ENCODE measurements around the gene TNXB.
"Not testable (repeated sequence)": the region's sequence is repeated elsewhere in the genome, so short reads cannot be mapped to it uniquely, and the experiment has no call there.

Gene TNXB

DNA sequence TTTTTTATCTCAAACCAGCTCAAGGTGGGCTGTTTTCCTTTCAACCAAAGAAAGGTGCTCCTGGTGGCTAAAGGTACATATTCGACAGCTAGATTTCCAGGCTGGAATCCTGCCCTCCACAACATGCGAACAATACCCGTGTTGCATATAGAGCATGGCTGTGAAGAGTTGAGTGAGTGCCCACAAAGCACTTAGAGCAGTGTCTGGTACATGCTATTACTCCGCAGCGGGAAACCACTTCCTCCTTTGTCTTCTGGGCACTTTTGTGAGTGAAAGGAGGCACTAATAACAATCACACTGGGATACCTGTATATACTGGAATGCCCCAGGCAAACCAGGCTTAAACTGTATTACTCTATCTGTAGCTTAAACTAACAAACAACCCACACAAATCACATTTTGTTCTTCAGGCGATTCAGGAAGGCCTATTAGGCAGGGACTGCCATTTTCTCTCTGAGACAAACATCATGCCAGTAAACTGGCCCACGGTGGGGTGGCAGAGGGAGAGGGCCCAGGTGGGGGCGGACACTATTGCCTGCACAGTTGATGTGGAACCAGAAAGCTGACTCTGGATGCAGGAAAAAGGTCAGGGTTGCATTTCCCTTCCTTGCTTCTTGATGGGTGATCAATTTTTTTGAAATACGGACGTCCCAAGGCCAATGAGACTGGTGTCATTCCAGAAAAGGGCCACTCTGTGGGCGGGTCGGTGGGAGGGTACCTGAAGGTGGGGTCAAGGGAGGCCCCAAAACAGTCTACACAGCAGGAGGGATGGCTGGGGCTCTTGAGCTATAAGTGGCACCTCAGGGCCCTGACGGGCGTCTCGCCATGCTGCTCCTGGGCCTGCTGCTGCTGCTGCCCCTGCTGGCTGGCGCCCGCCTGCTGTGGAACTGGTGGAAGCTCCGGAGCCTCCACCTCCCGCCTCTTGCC is 71.3 kb downstream of the TNXB start, which contains the start of gene CYP21A2:
Gene CYP21A2 (plus strand): TSS at position 818 of the 927 bp plus-strand sequence. CDS start 8 bp downstream, at position 826.
- not testable (repeated sequence) for H3K36me3 ChIP-seq (ENCODE audit: control insufficient read depth, insufficient read depth, low read length); H3K27me3 ChIP-seq (replicated peaks; ENCODE audit: control insufficient read depth, insufficient read depth, low read length); DNase-seq (ENCODE audit: extremely low read depth, insufficient read length); H3K4me3 ChIP-seq (replicated peaks; ENCODE audit: low read depth, low read length)

DNA sequence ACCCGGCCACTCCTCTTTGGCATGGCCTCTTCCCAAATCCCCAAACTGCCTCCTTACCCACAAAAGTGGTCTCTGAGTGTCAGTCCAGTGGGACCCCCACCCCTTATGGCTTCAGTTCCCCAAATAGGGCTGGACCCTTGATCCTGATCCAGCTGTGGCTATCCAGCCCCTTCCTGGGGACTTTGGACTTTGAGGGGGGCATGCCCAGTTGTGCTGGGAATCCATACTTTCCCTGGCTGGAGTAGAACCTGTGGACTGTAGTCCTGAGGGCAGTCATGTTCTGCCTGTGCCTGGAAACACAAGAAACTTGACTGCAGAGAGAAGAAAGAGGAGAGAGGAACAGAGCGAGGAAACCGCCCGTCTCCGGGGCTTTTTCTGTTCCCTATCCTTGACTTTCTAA is 72.0 kb downstream of the TNXB start:
- not testable (repeated sequence) for H3K4me3 ChIP-seq (replicated peaks; ENCODE audit: low read depth, low read length); H3K27me3 ChIP-seq (replicated peaks; ENCODE audit: control insufficient read depth, insufficient read depth, low read length); DNase-seq (ENCODE audit: extremely low read depth, insufficient read length); H3K36me3 ChIP-seq (ENCODE audit: control insufficient read depth, insufficient read depth, low read length)

DNA sequence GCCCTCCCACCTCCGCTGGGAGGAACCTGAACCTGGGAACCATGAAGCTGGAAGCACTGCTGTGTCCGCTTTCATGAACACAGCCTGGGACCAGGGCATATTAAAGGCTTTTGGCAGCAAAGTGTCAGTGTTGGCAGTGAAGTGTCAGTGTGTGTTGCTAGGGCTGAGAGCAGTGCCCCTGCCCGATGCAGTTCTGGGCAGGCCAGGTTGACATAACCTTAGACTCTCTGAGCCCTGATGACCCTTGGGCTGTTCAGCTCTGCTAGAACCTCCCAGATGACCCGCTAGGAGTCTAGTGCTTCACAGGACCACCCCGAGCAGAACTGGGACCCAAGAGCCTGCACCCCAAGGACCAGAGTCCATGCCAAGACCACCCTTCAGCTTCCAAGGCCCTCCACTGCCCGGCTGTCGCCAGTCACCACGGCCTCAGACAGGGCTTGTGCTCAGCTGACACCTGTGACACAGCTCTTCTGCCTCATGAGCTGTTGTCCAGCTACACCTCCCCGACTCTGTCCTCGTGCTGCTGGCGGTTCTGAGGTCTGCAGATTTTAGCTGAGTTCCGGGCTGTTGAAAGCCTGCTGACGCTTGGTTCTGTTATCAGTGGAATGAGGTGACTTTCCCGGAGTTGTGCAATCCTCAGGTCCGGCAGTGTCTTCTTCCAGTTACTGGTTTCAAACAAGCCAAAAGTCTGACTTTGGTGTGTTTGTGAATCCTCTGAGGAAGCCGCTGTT is 73.7 kb downstream of the TNXB start:
- not testable (repeated sequence) for H3K36me3 ChIP-seq (ENCODE audit: control insufficient read depth, insufficient read depth, low read length); H3K4me3 ChIP-seq (replicated peaks; ENCODE audit: low read depth, low read length); H3K27me3 ChIP-seq (replicated peaks; ENCODE audit: control insufficient read depth, insufficient read depth, low read length); DNase-seq (ENCODE audit: extremely low read depth, insufficient read length)

DNA sequence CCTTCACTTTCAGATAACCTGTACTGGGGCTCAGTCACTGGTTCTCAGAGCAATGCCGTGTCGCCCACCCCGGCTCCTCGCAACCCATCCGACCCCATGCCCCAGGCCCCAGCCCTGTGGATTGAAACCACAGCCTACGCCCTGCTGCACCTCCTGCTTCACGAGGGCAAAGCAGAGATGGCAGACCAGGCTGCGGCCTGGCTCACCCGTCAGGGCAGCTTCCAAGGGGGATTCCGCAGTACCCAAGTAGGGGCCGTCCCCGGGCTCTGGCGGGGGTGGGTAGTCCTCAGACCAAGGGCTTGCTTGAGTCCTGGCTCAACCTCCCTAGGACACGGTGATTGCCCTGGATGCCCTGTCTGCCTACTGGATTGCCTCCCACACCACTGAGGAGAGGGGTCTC is 79.6 kb downstream of the TNXB start:
- H3K36me3 ChIP-seq (ENCODE audit: control insufficient read depth, insufficient read depth, low read length); H3K4me3 ChIP-seq (replicated peaks; ENCODE audit: low read depth, low read length); DNase-seq (ENCODE audit: extremely low read depth, insufficient read length); H3K27me3 ChIP-seq (replicated peaks; ENCODE audit: control insufficient read depth, insufficient read depth, low read length): not testable (repeated sequence)

GRCh38 chr6:32028631-32029030 is 80.5 kb downstream of the TNXB start:
- not testable (repeated sequence) for DNase-seq (ENCODE audit: extremely low read depth, insufficient read length); H3K36me3 ChIP-seq (ENCODE audit: control insufficient read depth, insufficient read depth, low read length); H3K4me3 ChIP-seq (replicated peaks; ENCODE audit: low read depth, low read length); H3K27me3 ChIP-seq (replicated peaks; ENCODE audit: control insufficient read depth, insufficient read depth, low read length)

GRCh38 chr6:32022100-32022499 is 87.0 kb downstream of the TNXB start:
- not testable (repeated sequence) for DNase-seq (ENCODE audit: extremely low read depth, insufficient read length); H3K27me3 ChIP-seq (replicated peaks; ENCODE audit: control insufficient read depth, insufficient read depth, low read length); H3K36me3 ChIP-seq (ENCODE audit: control insufficient read depth, insufficient read depth, low read length); H3K4me3 ChIP-seq (replicated peaks; ENCODE audit: low read depth, low read length)

- not testable (repeated sequence) for DNase-seq (ENCODE audit: extremely low read depth, insufficient read length); H3K4me3 ChIP-seq (replicated peaks; ENCODE audit: low read depth, low read length); H3K36me3 ChIP-seq (ENCODE audit: control insufficient read depth, insufficient read depth, low read length); H3K27me3 ChIP-seq (replicated peaks; ENCODE audit: control insufficient read depth, insufficient read depth, low read length)
Measured at GRCh38 chr6:32014547-32014946, 94.6 kb downstream of the TNXB start, which contains the start of gene C4B. Gene C4B, plus strand, starts transcription at chr6:32014795. Its CDS starts 51 bp downstream, at chr6:32014846.

- H3K27me3 ChIP-seq (replicated peaks; ENCODE audit: control insufficient read depth, insufficient read depth, low read length); DNase-seq (ENCODE audit: extremely low read depth, insufficient read length); H3K4me3 ChIP-seq (replicated peaks; ENCODE audit: low read depth, low read length); H3K36me3 ChIP-seq (ENCODE audit: control insufficient read depth, insufficient read depth, low read length): not testable (repeated sequence)
Measured at GRCh38 chr6:32013738-32014137, 95.4 kb downstream of the TNXB start.

DNA sequence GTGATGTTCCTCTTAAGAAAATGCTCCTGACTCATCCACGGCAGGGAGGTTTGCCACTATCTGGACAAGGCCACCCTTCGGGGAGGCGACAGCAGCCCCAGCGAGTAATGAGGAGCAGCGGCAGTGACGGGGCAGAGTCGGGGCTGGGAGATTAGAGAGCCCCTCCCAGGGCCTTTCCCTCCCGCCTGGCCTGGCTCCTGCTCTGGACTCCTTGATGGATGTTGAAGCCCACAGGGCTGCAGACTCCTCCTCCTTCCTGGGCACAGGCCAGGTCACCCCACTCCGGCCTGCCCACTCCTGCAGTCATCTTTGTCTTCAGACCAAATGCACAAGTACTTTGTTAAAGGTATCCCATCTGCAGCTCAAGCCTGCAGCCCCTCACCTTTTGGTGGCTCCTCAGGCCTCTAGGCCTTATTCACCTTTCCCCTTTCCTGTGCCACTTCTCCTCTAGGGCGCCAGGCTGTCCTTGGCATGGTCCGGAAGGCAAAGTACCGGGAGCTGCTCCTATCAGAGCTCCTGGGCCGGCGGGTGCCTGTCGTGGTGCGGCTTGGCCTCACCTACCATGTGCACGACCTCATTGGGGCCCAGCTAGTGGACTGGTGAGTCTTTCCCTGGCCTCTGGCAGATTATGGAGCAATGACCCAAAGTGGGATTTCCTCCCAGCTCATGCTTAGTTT is 96.1 kb downstream of the TNXB start:
- not testable (repeated sequence) for H3K4me3 ChIP-seq (replicated peaks; ENCODE audit: low read depth, low read length); H3K27me3 ChIP-seq (replicated peaks; ENCODE audit: control insufficient read depth, insufficient read depth, low read length); H3K36me3 ChIP-seq (ENCODE audit: control insufficient read depth, insufficient read depth, low read length); DNase-seq (ENCODE audit: extremely low read depth, insufficient read length)

DNA sequence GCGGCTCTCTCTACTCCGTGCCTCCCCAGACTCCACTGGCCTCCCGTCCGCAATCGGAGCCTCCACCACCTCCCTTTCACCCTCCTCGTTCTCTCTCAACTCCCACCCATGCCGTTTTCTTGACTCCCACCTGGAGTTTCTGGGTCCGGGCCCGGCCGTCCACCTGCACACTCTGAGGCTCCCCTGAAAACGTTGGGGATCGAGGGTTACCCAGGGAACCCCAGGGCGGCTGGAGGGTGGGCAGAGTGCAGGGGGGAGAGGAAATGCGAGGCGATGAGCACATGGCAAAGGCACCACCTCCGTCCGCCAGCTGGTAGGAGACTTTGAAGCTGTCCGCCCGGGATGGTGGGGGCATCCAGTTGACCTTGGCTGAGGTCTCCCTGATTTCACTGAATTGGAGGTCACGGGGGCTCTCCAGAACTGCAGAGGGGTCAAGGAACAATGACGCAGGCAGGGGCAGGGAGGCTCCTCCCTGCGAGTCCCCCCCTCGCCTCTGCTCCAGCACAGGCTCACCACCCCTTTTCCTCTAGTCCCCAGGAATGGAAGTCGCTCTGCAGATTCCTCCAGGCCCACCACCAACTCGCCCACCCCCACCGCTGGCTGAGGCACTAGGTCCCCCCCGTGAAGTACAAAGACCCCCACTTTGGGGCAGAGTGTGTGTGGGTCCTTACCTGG is 98.1 kb downstream of the TNXB start:
- H3K36me3 ChIP-seq (ENCODE audit: control insufficient read depth, insufficient read depth, low read length); H3K27me3 ChIP-seq (replicated peaks; ENCODE audit: control insufficient read depth, insufficient read depth, low read length); DNase-seq (ENCODE audit: extremely low read depth, insufficient read length); H3K4me3 ChIP-seq (replicated peaks; ENCODE audit: low read depth, low read length): not testable (repeated sequence)

DNA sequence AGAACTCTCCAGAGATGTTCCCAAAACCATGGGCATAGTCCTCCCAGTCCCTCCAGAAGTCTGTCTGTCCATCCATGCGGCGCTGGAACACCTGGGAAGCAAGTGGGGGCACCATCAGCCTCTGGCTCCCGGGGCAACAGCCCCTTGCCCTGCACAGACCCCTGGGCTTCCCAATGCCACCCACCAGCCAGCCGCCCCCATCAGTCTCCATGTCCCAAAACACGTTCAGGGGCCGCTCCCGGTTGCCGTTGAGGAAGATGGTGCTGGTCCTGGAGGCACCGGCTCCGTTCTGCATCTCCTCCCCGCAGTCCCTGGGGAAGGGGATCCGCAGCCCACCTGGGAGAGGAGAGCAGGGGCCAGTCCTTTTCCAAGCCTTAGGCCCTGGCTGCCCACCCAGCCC is 99.6 kb downstream of the TNXB start:
- DNase-seq (ENCODE audit: extremely low read depth, insufficient read length); H3K27me3 ChIP-seq (replicated peaks; ENCODE audit: control insufficient read depth, insufficient read depth, low read length); H3K4me3 ChIP-seq (replicated peaks; ENCODE audit: low read depth, low read length); H3K36me3 ChIP-seq (ENCODE audit: control insufficient read depth, insufficient read depth, low read length): not testable (repeated sequence)

DNA sequence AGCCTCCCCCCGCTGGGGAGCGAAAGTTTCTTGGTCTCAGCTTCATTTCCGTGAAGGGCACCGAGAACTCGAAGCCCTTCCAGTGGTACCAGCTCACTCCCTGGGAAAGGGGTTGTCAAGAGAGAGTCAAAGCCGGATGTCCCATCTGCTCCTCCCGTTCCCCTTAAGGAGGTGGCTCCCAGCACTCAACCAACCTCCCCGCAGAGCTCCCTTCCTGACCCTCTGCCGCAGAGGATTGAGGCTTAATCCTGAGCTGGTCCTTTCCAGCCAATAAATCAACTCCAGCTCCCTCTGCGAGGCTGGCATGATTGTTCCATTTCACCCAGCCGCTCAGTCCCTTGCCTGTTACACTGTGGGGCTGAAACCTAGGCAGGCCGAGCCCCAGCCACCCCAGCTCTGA is 100.5 kb downstream of the TNXB start:
- not testable (repeated sequence) for H3K4me3 ChIP-seq (replicated peaks; ENCODE audit: low read depth, low read length); DNase-seq (ENCODE audit: extremely low read depth, insufficient read length); H3K36me3 ChIP-seq (ENCODE audit: control insufficient read depth, insufficient read depth, low read length); H3K27me3 ChIP-seq (replicated peaks; ENCODE audit: control insufficient read depth, insufficient read depth, low read length)

- not testable (repeated sequence) for H3K4me3 ChIP-seq (replicated peaks; ENCODE audit: low read depth, low read length); DNase-seq (ENCODE audit: extremely low read depth, insufficient read length); H3K36me3 ChIP-seq (ENCODE audit: control insufficient read depth, insufficient read depth, low read length); H3K27me3 ChIP-seq (replicated peaks; ENCODE audit: control insufficient read depth, insufficient read depth, low read length)
Measured at GRCh38 chr6:32008037-32008436, 101.1 kb downstream of the TNXB start.
